Central memory CD4-positive, alpha-beta T cell (primary cell): ENCODE results near the gene SLC25A21.
"Not testable (repeated sequence)": the region's sequence is repeated elsewhere in the genome, so short reads cannot be mapped to it uniquely, and the experiment has no call there.

Source experiments
- DNase-seq: peaks from one replicate; pipeline ENCODE4 v3.0.0; 2022

SLC25A21 gene

GRCh38 chr14:36817071-36817930 lies 355.1 kb downstream of the SLC25A21 start:
- no peak for DNase-seq

- DNase-seq: no peak
Measured at GRCh38 chr14:36816481-36816880, 355.9 kb downstream of the SLC25A21 start.

- not testable (repeated sequence) for DNase-seq
Measured at GRCh38 chr14:36814783-36815182, 357.6 kb downstream of the SLC25A21 start.

- DNase-seq: no peak
Measured at GRCh38 chr14:36810209-36810608, 362.2 kb downstream of the SLC25A21 start.

- no peak for DNase-seq
Measured at GRCh38 chr14:36807727-36808126, 364.7 kb downstream of the SLC25A21 start.

- no peak for DNase-seq
Measured at GRCh38 chr14:36805131-36805559, 367.3 kb downstream of the SLC25A21 start.

GRCh38 chr14:36797634-36798033 lies 374.8 kb downstream of the SLC25A21 start:
- no peak for DNase-seq

GRCh38 chr14:36791402-36791801 lies 381.0 kb downstream of the SLC25A21 start:
- no peak for DNase-seq

- DNase-seq: no peak
Measured at GRCh38 chr14:36785511-36785910, 386.9 kb downstream of the SLC25A21 start.

GRCh38 chr14:36784541-36784940 lies 387.9 kb downstream of the SLC25A21 start:
- no peak for DNase-seq

- DNase-seq: no peak
Measured at GRCh38 chr14:36781897-36782296, 390.5 kb downstream of the SLC25A21 start.

- no peak for DNase-seq
Measured at GRCh38 chr14:36773558-36773957, 398.8 kb downstream of the SLC25A21 start.

GRCh38 chr14:36773136-36773540 lies 399.3 kb downstream of the SLC25A21 start:
- DNase-seq: no peak

- DNase-seq: no peak
Measured at GRCh38 chr14:36771028-36771640, 401.3 kb downstream of the SLC25A21 start.

GRCh38 chr14:36768638-36769337 lies 403.6 kb downstream of the SLC25A21 start:
- DNase-seq: no peak

- no peak for DNase-seq
Measured at GRCh38 chr14:36767603-36768281, 404.7 kb downstream of the SLC25A21 start.

- no peak for DNase-seq
Measured at GRCh38 chr14:36766974-36767373, 405.4 kb downstream of the SLC25A21 start.

GRCh38 chr14:36757734-36758601 lies 414.4 kb downstream of the SLC25A21 start:
- DNase-seq: no peak

- DNase-seq: no peak
Measured at GRCh38 chr14:36756226-36756625, 416.2 kb downstream of the SLC25A21 start.

- DNase-seq: no peak
Measured at GRCh38 chr14:36755756-36756155, 416.6 kb downstream of the SLC25A21 start.

- DNase-seq: no peak
Measured at GRCh38 chr14:36751920-36752319, 420.5 kb downstream of the SLC25A21 start.

- DNase-seq: no peak
Measured at GRCh38 chr14:36751106-36751505, 421.3 kb downstream of the SLC25A21 start.
